ENCODE measurements around the gene EFCAB11.

DNA sequence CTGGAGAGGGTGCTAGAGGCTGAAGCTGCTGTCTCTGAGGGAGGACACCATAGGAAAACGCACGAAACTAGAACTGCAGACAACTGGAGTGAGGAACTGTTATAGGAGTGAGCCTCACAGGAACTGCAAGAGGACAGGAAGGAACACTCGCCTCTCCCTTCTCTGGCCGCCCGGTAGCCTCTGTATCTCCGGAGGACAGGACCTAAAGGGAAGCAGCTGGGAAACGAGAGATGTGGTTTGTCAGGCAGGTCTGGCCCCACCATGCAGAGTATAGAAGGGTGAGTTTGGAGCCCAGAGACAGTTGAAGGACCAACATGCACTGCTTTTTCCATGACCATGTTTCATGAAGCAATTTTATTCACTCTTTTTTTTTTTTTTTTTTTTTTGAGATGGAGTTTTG lies 127.3 kb downstream of the EFCAB11 start:
- TF ChIP-seq, protein P1, sequence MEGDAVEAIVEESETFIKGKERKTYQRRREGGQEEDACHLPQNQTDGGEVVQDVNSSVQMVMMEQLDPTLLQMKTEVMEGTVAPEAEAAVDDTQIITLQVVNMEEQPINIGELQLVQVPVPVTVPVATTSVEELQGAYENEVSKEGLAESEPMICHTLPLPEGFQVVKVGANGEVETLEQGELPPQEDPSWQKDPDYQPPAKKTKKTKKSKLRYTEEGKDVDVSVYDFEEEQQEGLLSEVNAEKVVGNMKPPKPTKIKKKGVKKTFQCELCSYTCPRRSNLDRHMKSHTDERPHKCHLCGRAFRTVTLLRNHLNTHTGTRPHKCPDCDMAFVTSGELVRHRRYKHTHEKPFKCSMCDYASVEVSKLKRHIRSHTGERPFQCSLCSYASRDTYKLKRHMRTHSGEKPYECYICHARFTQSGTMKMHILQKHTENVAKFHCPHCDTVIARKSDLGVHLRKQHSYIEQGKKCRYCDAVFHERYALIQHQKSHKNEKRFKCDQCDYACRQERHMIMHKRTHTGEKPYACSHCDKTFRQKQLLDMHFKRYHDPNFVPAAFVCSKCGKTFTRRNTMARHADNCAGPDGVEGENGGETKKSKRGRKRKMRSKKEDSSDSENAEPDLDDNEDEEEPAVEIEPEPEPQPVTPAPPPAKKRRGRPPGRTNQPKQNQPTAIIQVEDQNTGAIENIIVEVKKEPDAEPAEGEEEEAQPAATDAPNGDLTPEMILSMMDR (IDR thresholded peaks at IDR 0.05; ENCODE audit: insufficient read depth, low read depth, low read length) = no peak
- no peak for TF ChIP-seq EZH2 (IDR thresholded peaks at IDR 0.05; ENCODE audit: insufficient read depth, low read length)
